Measurements from ENCODE around the gene ZNF207.

DNA sequence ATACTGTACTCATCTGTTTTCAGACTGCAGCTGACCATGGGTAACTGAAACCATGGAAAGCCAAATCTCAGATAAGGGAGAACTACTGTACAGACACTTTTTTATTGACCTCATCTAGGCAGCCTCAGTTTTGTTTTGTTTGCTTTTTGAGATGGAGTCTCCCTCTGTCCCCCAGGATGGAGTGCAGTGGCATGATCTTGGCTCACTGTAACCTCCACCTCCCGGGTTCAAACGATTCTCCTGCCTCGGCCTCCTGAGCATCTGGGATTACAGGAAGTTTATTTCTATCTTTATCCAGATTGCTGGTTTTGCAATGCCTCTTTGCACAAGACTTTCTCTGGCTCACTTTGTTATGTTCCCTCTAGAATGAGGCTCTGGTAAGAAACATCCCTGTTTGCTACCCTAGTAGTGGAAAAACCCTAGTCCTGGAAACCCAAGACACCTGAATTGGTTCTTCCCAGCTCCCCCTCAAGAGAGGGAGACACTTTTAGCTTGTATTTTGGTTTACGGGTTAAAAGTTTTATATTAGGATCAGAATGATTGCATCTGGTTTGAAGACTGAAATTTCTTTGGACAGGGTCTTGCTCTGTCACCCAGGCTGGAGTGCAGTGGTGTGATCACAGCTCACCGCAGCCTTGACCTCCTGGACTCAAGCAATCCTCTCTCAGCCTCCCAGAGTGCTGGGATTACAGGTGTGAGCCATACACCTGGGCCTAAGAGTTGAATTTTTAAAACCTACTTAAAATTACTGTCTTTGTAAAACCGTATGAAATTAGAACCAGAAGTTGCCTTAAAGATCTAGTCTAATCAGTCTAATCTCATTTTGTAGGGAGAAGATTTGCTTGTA lies 38.9 kb downstream of the ZNF207 start:
- TF ChIP-seq, protein P1, sequence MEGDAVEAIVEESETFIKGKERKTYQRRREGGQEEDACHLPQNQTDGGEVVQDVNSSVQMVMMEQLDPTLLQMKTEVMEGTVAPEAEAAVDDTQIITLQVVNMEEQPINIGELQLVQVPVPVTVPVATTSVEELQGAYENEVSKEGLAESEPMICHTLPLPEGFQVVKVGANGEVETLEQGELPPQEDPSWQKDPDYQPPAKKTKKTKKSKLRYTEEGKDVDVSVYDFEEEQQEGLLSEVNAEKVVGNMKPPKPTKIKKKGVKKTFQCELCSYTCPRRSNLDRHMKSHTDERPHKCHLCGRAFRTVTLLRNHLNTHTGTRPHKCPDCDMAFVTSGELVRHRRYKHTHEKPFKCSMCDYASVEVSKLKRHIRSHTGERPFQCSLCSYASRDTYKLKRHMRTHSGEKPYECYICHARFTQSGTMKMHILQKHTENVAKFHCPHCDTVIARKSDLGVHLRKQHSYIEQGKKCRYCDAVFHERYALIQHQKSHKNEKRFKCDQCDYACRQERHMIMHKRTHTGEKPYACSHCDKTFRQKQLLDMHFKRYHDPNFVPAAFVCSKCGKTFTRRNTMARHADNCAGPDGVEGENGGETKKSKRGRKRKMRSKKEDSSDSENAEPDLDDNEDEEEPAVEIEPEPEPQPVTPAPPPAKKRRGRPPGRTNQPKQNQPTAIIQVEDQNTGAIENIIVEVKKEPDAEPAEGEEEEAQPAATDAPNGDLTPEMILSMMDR (IDR thresholded peaks at IDR 0.05), result no peak
- no peak for TF ChIP-seq POLR2A (IDR thresholded peaks at IDR 0.05)
